VCaP (cell line): ENCODE data around the gene MARK2.

Source experiments
- H3K27ac ChIP-seq: fragments of 450-650 bp; 2 replicates; pipeline ENCODE4 v1.5.1; 2017
- TF ChIP-seq, protein P1 (sequence below): fragments of 450-650 bp; conservative IDR thresholded peaks from 2 replicates; pipeline ENCODE4 v1.5.1; 2017; ENCODE audit warnings: mild to moderate bottlenecking, moderate library complexity

MARK2 gene

GRCh38 chr11:63832336-63832735 is 6.6 kb upstream of the MARK2 start:
- TF ChIP-seq, protein P1, sequence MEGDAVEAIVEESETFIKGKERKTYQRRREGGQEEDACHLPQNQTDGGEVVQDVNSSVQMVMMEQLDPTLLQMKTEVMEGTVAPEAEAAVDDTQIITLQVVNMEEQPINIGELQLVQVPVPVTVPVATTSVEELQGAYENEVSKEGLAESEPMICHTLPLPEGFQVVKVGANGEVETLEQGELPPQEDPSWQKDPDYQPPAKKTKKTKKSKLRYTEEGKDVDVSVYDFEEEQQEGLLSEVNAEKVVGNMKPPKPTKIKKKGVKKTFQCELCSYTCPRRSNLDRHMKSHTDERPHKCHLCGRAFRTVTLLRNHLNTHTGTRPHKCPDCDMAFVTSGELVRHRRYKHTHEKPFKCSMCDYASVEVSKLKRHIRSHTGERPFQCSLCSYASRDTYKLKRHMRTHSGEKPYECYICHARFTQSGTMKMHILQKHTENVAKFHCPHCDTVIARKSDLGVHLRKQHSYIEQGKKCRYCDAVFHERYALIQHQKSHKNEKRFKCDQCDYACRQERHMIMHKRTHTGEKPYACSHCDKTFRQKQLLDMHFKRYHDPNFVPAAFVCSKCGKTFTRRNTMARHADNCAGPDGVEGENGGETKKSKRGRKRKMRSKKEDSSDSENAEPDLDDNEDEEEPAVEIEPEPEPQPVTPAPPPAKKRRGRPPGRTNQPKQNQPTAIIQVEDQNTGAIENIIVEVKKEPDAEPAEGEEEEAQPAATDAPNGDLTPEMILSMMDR, result no peak
- H3K27ac ChIP-seq, result no peak overlapping the region

DNA sequence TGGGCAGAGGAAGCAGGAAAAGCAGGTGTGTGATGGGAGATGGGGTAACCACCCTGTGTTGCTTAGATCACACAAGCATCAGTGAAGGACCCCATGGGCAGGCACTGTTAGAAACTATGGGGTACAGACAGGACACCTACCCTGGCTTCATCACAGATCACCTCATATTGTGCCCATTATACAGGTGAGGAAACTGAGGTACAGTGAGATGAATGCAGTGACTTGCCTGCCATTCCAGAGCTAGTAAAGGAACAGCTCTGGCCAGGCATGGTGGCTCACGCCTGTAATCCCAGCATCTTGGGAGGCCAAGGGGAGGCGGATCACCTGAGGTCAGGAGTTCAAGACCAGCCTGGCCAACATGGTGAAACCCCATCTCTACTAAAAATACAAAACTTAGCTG is 5.9 kb upstream of the MARK2 start:
- TF ChIP-seq, protein P1, result no peak
- H3K27ac ChIP-seq, result no peak overlapping the region

DNA sequence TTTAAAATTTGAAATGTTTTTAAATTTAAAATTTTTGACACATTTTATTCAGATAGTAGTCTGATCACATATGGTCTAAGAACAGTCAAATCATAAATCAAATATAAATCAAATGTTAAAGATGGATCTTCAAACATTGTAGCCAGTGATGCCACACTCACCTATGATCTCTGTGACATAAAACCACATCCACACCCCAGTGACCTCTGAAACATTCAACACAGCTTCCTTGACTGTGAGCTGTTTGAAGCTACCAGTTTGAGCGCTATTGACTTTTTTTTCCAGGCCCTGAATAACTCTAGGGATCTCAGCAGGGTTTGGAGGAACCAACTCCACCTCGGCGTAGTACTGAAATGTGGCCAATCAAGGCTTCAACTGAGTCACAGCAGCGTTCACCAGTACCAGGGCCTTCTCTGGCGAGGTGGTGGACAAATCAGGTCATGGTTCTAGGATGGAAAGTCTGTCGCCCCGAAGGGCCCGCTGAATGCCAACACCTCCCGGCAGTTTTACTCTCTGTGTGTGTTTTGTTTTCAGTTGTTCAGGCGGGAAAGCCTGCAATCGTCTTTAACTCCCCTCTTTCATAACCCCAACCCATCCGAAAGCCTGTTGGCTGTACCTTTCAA is 4.3 kb upstream of the MARK2 start:
- no peak overlapping the region; the same call in 1 of the 2 replicates for H3K27ac ChIP-seq
- TF ChIP-seq, protein P1, result no peak

DNA sequence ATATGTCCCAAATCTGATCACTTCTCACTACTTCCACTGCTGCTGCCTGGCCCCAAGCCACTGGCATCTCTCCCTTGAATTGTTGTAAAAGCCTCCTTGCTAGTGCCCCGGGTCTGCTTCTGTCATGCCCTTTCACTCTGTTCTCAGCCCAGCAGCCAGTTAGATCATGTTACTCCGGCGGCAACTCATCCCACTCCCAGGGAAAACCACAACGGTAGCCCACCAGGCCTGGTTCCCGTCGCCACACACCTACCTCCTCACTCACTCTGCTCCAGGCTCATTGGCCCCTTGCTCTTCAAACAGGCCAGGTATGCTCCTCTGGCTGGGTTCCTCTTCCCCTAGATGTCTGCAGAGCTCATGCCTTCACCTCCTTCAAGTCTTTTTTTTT is 3.8 kb upstream of the MARK2 start:
- TF ChIP-seq, protein P1, result no peak
- H3K27ac ChIP-seq, result no peak overlapping the region; the same call in 1 of the 2 replicates

DNA sequence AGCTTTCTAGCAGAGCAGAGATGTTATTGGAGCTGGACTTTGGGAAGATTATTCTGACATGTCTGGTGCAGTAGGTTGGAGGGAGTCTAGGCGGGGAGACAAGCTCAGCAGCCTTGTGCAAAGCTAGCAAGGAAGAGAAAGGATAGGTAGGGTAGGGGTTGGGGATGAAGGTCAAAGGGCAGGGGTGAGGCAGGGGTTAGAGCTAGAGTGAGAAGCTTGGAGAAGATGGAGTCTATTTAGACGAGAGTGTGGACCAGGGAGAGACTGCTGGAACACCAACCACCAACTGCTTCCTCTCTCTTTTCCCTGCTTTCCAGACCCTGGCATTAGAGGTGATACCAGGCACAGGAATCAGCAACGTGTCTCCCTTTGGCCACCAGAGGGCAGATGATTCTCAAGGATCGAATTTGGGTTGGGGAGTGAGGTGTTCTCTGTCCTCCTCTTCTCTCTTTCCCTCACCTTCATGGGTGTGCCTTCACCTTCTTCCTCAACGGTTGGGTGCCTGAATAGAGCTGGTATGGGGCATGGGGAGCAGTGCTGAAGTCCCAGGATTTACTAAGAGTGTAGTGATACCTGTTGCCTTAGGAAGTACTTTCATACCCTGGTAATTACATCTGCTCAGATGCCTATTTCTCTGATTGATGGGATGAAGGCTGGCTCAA is 1.8 kb upstream of the MARK2 start:
- H3K27ac ChIP-seq, result peak overlapping the region; percentile 96
- TF ChIP-seq, protein P1, result peak; percentile 100

GRCh38 chr11:63837739-63838138 is 1.2 kb upstream of the MARK2 start:
- H3K27ac ChIP-seq, result peak overlapping the region; percentile 96
- TF ChIP-seq, protein P1, result no peak

DNA sequence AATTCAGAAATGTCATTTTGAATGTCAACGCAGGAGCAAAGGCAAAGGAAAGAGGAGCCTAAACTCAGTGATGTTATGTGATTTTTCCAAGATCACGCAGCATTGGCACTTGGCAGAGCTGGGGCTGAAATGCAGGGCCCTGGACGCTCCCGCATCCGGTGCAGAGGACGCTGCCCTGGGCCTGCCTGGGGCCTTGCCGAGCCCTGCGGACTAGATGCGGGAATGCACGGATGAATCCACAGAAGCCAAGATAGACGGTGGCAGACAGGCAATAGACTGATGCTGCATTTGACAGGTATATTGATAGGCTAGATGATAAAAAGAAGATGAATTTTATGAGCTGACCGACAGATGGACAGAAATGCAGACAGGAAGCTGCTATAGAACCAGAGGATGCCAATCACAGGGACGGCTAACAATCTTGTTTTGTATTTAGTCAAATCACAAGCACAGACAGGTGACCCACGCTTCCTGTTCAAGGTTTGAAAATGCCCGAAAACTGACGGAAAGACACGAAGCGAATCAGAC is 696 bp upstream of the MARK2 start:
- TF ChIP-seq, protein P1, result no peak
- peak overlapping the region; percentile 96 for H3K27ac ChIP-seq
